Femur (tissue), 1 donor: ENCODE results near the gene SLC5A9.

ENCODE experiments used
- DNase-seq: peaks from one replicate; pipeline ENCODE4 v3.0.0-alpha.2; 2017

Gene SLC5A9

GRCh38 chr1:48214820-48215219 lies 7.7 kb upstream of the SLC5A9 start:
- DNase-seq = peak; percentile 51

- no peak for DNase-seq
Observed at GRCh38 chr1:48215222-48215621, 7.3 kb upstream of the SLC5A9 start.

- no peak for DNase-seq
Observed at GRCh38 chr1:48215889-48216288, 6.6 kb upstream of the SLC5A9 start.

- no peak for DNase-seq
Observed at GRCh38 chr1:48216313-48216712, 6.2 kb upstream of the SLC5A9 start.

- no peak for DNase-seq
Observed at GRCh38 chr1:48216941-48217340, 5.6 kb upstream of the SLC5A9 start.

GRCh38 chr1:48217856-48218255 lies 4.7 kb upstream of the SLC5A9 start:
- DNase-seq = no peak

- DNase-seq = no peak
Observed at GRCh38 chr1:48219803-48220202, 2.7 kb upstream of the SLC5A9 start.

- no peak for DNase-seq
Observed at GRCh38 chr1:48221122-48221521, 1.4 kb upstream of the SLC5A9 start.

GRCh38 chr1:48221657-48222056 lies 859 bp upstream of the SLC5A9 start:
- no peak for DNase-seq

- DNase-seq = no peak
Observed at GRCh38 chr1:48223366-48224240, 1.1 kb downstream of the SLC5A9 start.

GRCh38 chr1:48224791-48225190 lies 2.3 kb downstream of the SLC5A9 start:
- DNase-seq = no peak

- no peak for DNase-seq
Observed at GRCh38 chr1:48225579-48225978, 3.1 kb downstream of the SLC5A9 start.

GRCh38 chr1:48227165-48228013 lies 4.9 kb downstream of the SLC5A9 start:
- DNase-seq = no peak

- no peak for DNase-seq
Observed at GRCh38 chr1:48228156-48228555, 5.6 kb downstream of the SLC5A9 start.

GRCh38 chr1:48229317-48229716 lies 6.8 kb downstream of the SLC5A9 start:
- no peak for DNase-seq

- no peak for DNase-seq
Observed at GRCh38 chr1:48230236-48230635, 7.7 kb downstream of the SLC5A9 start.

- DNase-seq = no peak
Observed at GRCh38 chr1:48232722-48233121, 10.2 kb downstream of the SLC5A9 start.

- DNase-seq = no peak
Observed at GRCh38 chr1:48233666-48234485, 11.4 kb downstream of the SLC5A9 start.

- DNase-seq = no peak
Observed at GRCh38 chr1:48235652-48236051, 13.1 kb downstream of the SLC5A9 start.

- DNase-seq = no peak
Observed at GRCh38 chr1:48236716-48237470, 14.4 kb downstream of the SLC5A9 start.

GRCh38 chr1:48242141-48242736 lies 19.7 kb downstream of the SLC5A9 start:
- no peak for DNase-seq

- DNase-seq = no peak
Observed at GRCh38 chr1:48245106-48245505, 22.6 kb downstream of the SLC5A9 start.
